OCI-LY3 (cell line): ENCODE results near the gene LIPE.
A peak's percentile ranks its signal among the peaks of the same experiment; 100 is the strongest.

Experiments
- H2AFZ ChIP-seq: fragments of 200-600, 300-600 bp; shearing (Covaris generic); 2 replicates; pipeline ENCODE4 v1.6.0; 2014; ENCODE audit warnings: antibody characterized with exemption, low read depth, low read length
- H3K27ac ChIP-seq: fragments of 200-600, 300-600 bp; sonication (generic); 2 replicates; pipeline ENCODE4 v1.5.1; 2014; ENCODE audit warnings: mild to moderate bottlenecking, low read length, moderate library complexity, mixed read lengths
- H3K27me3 ChIP-seq: fragments of 200-600, 300-600 bp; sonication (generic); 2 replicates; pipeline ENCODE4 v1.6.1; 2014; ENCODE audit warnings: low read depth, low read length, mixed read lengths
- H3K36me3 ChIP-seq: fragments of 200-600, 300-600 bp; sonication (generic); replicated peaks from 2 replicates; pipeline ENCODE3; 2014; ENCODE audit warnings: low read depth, low read length, mixed read lengths
- H3K4me1 ChIP-seq: fragments of 300-600, 200-600 bp; sonication (generic); 2 replicates; pipeline ENCODE4 v1.6.1; 2014; ENCODE audit warnings: low read length, mixed read lengths
- H3K4me2 ChIP-seq: fragments of 200-600, 300-600 bp; sonication (generic); 2 replicates; pipeline ENCODE4 v1.6.1; 2014; ENCODE audit warnings: low read length, mixed read lengths
- H3K4me3 ChIP-seq: fragments of 300-600, 200-600 bp; sonication (generic); 2 replicates; pipeline ENCODE4 v1.5.1; 2014; ENCODE audit warnings: antibody characterized with exemption, mild to moderate bottlenecking, low read length, moderate library complexity
- H3K79me2 ChIP-seq: fragments of 300-600, 200-600 bp; shearing (Covaris generic); 2 replicates; pipeline ENCODE4 v1.6.1; 2014; ENCODE audit warnings: mild to moderate bottlenecking, low read length, mixed read lengths
- H3K9ac ChIP-seq: fragments of 300-600, 200-600 bp; shearing (Covaris generic); 2 replicates; pipeline ENCODE4 v1.6.0; 2014; ENCODE audit warnings: mild to moderate bottlenecking, low read length, moderate library complexity
- H3K9me3 ChIP-seq: fragments of 200-600, 300-600 bp; shearing (Covaris generic); 2 replicates; pipeline ENCODE4 v1.6.1; 2014; ENCODE audit warnings: low read length, mixed read lengths; ENCODE audit not compliant: insufficient read depth
- H4K20me1 ChIP-seq: fragments of 200-600, 300-600 bp; sonication (generic); 2 replicates; pipeline ENCODE4 v1.6.1; 2016; ENCODE audit warnings: low read length, mixed read lengths; ENCODE audit not compliant: insufficient read depth
- CTCF ChIP-seq: fragments of 200-600, 300-600 bp; sonication (generic); IDR thresholded peaks from 2 replicates; pipeline ENCODE4 v1.5.1; 2014; ENCODE audit warnings: antibody characterized with exemption, low read length, low read depth
- EZH2phosphoT487 ChIP-seq: fragments of 200-600 bp; shearing (Covaris generic); IDR thresholded peaks from 2 replicates; pipeline ENCODE4 v1.6.1; 2018; ENCODE audit warnings: antibody characterized with exemption, mixed run types, low read depth

LIPE gene

GRCh38 chr19:42363614-42364346, 63.4 kb downstream of the LIPE start:
- H3K9me3 ChIP-seq = 0 out of 2 replicates have a peak, but pooled peaks cover 8% of the 10 kb centered on the region
- H3K27ac ChIP-seq = peak overlapping the region; percentile 22; the same call in 1 of the 2 replicates
- no peak overlapping the region for H3K4me3 ChIP-seq
- H3K79me2 ChIP-seq = no peaks in the 10 kb centered on the region
- H3K9ac ChIP-seq = no peak overlapping the region
- H3K4me1 ChIP-seq = peaks cover 15% of the 10 kb centered on the region
- H2AFZ ChIP-seq = no peak overlapping the region
- peak overlapping the region; percentile 18; the same call in 1 of the 2 replicates for H3K4me2 ChIP-seq
- TF ChIP-seq EZH2phosphoT487 = no peak
- no peak for TF ChIP-seq CTCF
- no peaks in the 10 kb centered on the region for H3K27me3 ChIP-seq
- no peaks in the 10 kb centered on the region for H4K20me1 ChIP-seq
- H3K36me3 ChIP-seq = peaks cover 19% of the 10 kb centered on the region

GRCh38 chr19:42362891-42363440, 64.2 kb downstream of the LIPE start:
- H3K36me3 ChIP-seq = peaks cover 24% of the 10 kb centered on the region
- H4K20me1 ChIP-seq = no peaks in the 10 kb centered on the region
- H3K4me2 ChIP-seq = no peak overlapping the region
- H3K27ac ChIP-seq = no peak overlapping the region; the same call in 1 of the 2 replicates
- H3K4me1 ChIP-seq = peaks cover 15% of the 10 kb centered on the region
- 0 out of 2 replicates have a peak, but pooled peaks cover 8% of the 10 kb centered on the region for H3K9me3 ChIP-seq
- no peak for TF ChIP-seq CTCF
- no peak for TF ChIP-seq EZH2phosphoT487
- H3K4me3 ChIP-seq = no peak overlapping the region
- no peak overlapping the region for H3K9ac ChIP-seq
- no peaks in the 10 kb centered on the region for H3K79me2 ChIP-seq
- no peaks in the 10 kb centered on the region for H3K27me3 ChIP-seq
- H2AFZ ChIP-seq = no peak overlapping the region

GRCh38 chr19:42362342-42362741, 64.8 kb downstream of the LIPE start:
- Histone ChIP-seq H3K4me1 (peaks cover 18% of the 10 kb centered on the region), H3K79me2 (no peaks in the 10 kb centered on the region), H3K4me3 (no peak overlapping the region), H3K9ac (no peak overlapping the region), H3K27me3 (no peaks in the 10 kb centered on the region), H3K9me3 (0 out of 2 replicates have a peak, but pooled peaks cover 8% of the 10 kb centered on the region), H4K20me1 (no peaks in the 10 kb centered on the region), H2AFZ (no peak overlapping the region), H3K4me2 (no peak overlapping the region), H3K27ac (no peak overlapping the region), H3K36me3 (peaks cover 24% of the 10 kb centered on the region)
- no peak for TF ChIP-seq EZH2phosphoT487
- TF ChIP-seq CTCF = no peak

- Histone ChIP-seq H3K27ac (no peak overlapping the region), H3K4me3 (no peak overlapping the region)
Observed at GRCh38 chr19:42361545-42361910, 65.7 kb downstream of the LIPE start.

More at GRCh38 chr19:42361545-42361910, 65.7 kb downstream of the LIPE start:
- Histone ChIP-seq H3K27me3 (no peaks in the 10 kb centered on the region), H3K36me3 (peaks cover 24% of the 10 kb centered on the region), H3K4me2 (no peak overlapping the region), H3K9me3 (0 out of 2 replicates have a peak, but pooled peaks cover 8% of the 10 kb centered on the region), H3K9ac (no peak overlapping the region), H2AFZ (no peak overlapping the region), H3K4me1 (peaks cover 19% of the 10 kb centered on the region), H4K20me1 (no peaks in the 10 kb centered on the region), H3K79me2 (no peaks in the 10 kb centered on the region)
- TF ChIP-seq EZH2phosphoT487 (no peak), CTCF (no peak)
